ENCODE results near the gene PXDC1.
"Not testable (repeated sequence)": the region's sequence is repeated elsewhere in the genome, so short reads cannot be mapped to it uniquely, and the experiment has no call there.

PXDC1 gene

GRCh38 chr6:3761989-3762270, 10.4 kb upstream of the PXDC1 start:
- no peak for FAIRE-seq

DNA sequence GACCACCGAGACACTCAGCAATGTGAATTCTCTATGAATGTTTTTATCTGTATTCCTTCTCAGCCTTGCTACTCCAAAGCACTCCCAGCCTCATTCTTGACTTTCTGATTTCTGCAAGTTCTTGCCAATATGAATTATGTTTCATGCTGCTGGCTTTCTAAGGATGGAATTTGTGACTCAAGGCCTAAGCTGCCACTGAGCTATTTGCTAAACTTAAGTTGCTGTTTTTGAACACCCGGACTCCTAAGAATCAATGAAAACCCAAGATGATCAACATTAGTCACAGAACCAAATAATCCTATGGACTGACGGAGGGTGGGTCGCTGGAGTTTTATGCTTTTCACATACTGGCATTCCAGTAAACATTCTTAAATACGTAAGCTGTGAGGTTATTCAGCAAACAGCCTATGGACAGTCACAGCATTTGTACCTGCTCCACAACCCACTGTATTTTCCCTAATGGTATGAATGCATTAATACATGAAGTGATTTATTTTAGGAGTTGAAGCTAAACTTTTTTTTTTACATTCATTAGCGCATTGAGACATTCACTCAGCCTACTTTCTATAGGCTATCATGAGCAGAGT, 8.2 kb upstream of the PXDC1 start:
- FAIRE-seq = no peak

DNA sequence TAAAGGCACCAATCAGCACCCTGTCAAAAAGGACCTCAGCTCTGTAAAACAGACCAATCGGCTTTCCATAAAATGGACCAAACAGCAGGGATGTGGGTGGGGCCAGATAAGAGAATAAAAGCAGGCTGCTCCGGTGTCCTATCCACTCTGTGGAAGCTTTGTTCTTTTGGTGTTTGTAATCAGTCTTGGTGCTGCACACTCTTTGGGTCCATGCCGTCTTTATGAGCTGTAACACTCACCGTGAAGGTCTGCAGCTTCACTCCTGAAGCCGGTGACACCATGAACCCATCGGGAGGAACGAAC, 7.3 kb upstream of the PXDC1 start:
- FAIRE-seq = no peak

DNA sequence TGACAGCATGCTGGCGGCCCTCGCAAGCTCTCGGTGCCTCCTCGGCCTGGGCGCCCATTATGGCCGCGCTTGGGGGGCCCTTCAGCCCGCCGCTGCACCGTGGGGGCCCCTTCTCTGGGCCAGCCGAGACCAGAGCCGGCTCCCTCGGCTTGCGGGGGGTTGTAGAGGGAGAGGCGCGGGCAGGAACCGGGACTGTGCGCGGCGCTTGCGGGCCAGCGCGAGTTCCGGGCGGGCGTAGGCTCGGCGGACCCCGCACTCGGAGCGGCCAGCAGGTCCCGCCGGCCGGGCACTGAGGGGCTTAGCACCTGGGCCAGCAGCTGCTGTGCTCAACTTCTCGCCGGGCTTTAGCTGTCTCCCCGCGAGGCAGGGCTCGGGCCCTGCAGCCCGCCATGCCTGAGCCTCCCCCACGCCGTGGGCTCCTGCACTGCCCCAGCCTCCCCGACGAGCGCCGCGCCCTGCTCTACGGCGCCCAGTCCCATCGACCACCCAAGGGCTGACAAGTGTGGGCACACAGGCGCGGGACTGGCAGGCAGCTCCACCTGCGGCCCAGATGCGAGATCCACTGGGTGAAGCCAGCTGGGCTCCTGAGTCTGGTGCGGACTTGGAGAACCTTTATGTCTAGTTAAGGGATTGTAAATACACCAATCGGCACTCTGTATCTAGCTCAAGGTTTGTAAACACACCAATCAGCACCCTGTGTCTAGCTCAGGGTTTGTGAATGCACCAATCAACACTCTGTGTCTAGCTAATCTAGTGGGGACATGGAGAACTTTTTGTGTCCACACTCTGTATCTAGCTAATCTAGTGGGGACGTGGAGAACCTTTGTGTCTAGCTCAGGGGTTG, 6.7 kb upstream of the PXDC1 start:
- not testable (repeated sequence) for FAIRE-seq

- FAIRE-seq = no peak
These were observed 5.7 kb upstream of the PXDC1 start for GRCh38 chr6:3757241-3757641.

GRCh38 chr6:3756546-3756945, 5.0 kb upstream of the PXDC1 start:
- no peak for FAIRE-seq

- FAIRE-seq = no peak
These were observed 4.4 kb upstream of the PXDC1 start for GRCh38 chr6:3755637-3756545.

DNA sequence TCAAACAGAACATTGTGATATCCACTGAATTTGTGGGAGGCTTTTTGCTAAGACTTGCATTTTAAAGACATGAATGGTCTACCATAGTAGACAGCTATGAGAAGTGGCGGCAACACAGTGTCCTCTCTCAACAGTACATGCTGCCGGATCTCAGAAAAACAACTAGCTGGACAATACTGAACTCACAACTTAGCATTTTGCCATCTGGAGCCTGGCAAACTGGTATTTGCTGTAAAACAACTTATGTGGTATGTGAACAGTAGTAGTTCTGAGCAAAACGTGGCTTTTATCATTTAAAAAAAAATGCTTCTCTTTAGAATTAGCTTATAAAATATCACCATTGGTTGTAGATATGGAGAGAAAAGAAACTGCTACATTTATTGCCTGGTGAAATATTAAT, 3.3 kb upstream of the PXDC1 start:
- no peak for FAIRE-seq

DNA sequence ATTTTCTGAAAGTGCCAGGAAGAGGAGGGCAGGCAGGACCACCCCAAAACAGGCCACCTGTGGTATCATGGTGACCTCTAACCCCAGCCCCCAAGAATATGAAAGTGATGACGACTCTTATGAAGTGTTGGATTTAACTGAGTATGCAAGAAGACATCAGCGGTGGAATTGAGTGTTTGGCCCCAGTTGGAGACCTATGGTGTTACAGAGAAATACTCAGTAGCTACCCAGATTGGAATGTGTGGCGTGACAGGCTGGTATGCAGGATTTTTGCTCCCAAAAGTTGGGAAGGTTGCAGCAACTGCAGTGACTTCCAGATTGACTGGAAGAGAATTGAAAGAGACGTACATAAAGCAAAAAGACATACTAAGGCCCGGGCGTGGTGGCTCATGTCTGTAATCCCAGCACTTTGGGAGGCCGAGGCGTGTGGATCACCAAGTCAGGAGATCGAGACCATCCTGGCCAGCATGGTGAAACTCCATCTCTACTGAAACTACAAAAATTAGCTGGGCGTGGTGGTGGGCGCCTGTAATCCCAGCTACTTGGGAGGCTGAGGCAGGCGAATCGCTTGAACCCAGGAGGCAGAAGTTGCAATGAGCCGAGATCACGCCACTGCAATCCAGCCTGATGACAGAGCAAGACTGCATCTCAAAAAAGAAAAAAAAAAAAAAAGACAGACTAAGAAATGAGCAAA, 2.7 kb upstream of the PXDC1 start:
- not testable (repeated sequence) for FAIRE-seq

- no peak for FAIRE-seq
These were observed 1.8 kb upstream of the PXDC1 start for GRCh38 chr6:3753228-3753835.

DNA sequence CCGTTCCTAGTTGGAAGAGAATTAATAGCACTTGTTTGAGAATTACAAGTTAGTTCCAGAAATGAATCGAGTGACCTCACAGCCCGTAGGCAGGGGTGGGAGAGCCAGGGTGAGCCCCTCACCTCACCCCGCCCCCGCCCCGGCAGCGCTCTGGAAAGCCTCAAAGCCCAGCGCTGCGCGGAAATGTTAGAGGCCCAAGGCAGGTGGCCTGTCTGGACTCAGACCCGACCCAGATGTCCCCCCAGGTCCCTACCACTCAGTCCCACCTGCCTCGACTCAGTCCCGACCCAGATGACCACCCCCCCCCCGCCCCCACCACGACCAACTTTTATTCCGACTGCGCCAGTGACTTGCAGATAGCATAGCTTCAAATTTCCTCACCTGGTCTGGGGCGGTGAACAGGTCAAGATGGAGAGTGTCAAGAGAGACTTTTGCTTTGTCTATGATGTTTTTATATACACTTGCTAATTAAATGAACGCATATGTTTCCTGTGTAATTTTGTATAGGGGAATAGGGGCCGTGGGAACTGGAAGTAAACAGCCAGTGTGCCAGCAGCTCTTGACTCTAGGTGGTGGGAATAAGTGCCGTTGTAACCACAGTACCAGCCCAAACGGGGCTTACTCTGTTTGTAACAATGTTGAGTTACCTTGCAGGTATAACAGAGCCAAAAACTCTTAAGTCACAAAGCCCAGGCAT, 1.2 kb upstream of the PXDC1 start:
- FAIRE-seq = no peak

GRCh38 chr6:3751730-3752530, 417 bp upstream of the PXDC1 start:
- FAIRE-seq = no peak

GRCh38 chr6:3750317-3751076, 1.0 kb downstream of the PXDC1 start:
- FAIRE-seq = no peak

DNA sequence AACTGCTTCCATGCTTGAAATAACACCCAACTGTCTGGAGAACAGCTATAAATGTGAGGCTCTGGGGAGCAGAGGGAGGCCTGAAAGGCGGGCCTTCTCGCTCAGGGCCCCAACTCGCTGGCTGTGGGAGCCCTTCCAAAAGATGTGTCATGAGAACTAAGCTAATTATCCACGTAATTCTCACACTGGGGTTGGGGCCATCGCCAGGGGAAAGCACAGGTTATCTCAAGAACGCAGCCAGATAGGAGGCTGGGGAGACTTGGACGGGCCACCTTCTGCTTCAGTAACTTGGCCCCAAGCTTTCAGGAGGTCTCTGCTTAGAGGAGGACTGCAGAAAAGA, 1.6 kb downstream of the PXDC1 start:
- no peak for FAIRE-seq

- no peak for FAIRE-seq
These were observed 2.3 kb downstream of the PXDC1 start for GRCh38 chr6:3749067-3749841.

DNA sequence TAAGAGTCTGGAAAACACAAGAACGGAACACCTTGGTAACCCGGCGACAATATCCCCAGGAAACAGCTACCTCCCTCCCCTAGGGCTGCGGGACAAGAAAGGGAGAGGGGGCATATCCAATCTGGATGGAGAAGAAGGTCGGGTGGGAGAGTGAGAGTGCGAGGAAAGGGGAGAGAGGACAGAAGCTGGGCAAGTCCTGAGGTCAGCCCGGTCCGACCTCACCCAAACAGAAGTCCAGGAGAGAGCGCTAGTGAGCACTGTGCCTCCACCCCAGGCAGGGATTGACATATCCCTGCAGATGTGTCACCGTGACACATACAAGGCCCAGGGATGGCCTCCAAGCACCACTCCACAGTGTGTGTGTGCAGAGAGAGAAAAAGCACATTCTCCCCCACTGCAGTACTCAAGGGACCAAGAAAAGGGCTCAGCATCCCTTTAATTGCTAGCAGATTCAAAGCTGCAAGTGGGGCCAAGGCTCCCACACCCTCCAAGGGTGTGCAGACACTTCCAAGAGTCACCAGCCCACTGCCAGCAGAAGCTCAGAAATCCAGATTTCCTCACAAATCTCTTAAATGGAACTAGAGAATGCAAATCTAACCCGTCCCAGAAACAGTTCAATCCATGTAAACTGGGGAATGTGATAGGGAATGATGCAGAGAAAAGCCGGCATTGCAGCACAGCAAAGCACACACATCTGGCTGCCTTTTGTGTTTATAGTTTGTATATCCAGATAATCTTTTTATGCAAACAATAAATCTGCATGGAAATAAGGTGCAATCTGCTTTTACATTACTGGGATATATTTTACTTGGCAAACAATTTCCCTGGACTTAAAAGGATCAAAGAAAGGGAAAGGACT, 3.1 kb downstream of the PXDC1 start:
- FAIRE-seq = no peak

DNA sequence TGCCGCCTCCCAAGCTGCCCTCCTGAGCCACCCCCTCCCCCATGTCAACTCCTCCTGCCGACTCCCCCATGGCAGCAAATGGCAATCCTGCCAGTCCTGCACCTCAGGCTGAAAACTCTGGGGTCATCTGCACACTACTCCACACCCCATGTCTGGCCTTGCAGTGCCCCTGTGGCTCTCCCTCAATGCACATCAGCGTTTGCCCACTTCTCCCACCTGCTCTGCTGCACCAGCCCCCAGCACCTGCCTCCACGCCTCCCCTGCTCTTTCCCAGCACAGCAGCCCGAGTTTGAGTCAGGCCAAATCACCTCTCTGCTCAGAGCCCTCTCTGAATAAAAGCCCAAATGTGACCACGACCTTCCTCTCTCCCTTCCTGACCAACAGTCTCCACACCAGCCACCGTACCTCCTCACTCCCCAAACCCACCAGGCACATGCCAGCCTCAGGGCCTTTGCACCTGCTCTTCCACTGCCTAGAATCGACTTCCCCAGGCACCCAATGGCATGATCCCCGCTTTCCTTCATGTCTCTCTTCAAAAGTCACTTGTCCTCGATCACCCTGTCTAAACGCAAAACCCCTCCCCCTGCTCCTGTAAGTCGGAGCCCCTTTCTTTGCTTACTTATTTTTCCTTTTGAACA, 4.3 kb downstream of the PXDC1 start:
- FAIRE-seq = no peak

DNA sequence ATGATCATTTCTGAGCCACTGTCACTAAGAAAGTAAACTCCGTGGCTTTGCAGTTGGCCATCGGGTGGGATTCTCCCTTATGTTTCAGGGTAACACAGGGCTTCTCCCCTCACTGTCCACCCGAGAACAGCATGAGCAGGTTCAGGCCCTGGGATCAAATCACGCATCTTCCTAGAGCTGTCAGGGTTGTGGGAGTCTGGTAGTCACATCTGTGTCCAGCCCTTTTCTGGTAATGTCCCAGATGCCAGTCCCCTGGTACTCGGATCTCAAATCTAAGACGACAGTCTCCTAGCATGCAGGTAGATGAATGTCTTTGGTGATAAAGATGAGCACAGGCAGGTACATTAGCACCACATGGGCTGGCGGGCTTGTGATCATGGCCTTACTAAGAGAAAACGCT, 4.8 kb downstream of the PXDC1 start:
- FAIRE-seq = no peak
